ENCODE results near the gene VIT.
"Not testable (repeated sequence)": the region's sequence is repeated elsewhere in the genome, so short reads cannot be mapped to it uniquely, and the experiment has no call there.

Gene VIT

GRCh38 chr2:36819095-36819711 is 122.7 kb downstream of the VIT start:
- Histone ChIP-seq H3K27me3 (ENCODE audit: control insufficient read depth in 2 of 2, insufficient read depth in 2 of 2, low read length in 2 of 2) (no peaks in the 10 kb centered on the region), H3K27ac (ENCODE audit: low read depth in 2 of 2, low read length in 2 of 2) (peak overlapping the region; percentile 84 to 88), H3K36me3 (ENCODE audit: control insufficient read depth in 2 of 2, insufficient read depth in 2 of 2, low read length in 2 of 2) (no peaks in the 10 kb centered on the region), H3K9ac (ENCODE audit: low read depth in 1 of 2, low read length in 2 of 2) (no peak overlapping the region), H3K4me1 (ENCODE audit: control insufficient read depth in 2 of 2, insufficient read depth in 2 of 2, low read length in 2 of 2) (peaks cover 28 to 43% of the 10 kb centered on the region in 2 donors), H3K9me3 (ENCODE audit: control insufficient read depth in 2 of 2, low read length in 2 of 2) (no peaks in the 10 kb centered on the region), H3K4me3 (ENCODE audit: low read length in 2 of 2) (no peak overlapping the region)

GRCh38 chr2:36820942-36821605 is 124.6 kb downstream of the VIT start:
- H3K27ac ChIP-seq (ENCODE audit: low read depth in 2 of 2, low read length in 2 of 2) = peak overlapping the region; percentile 88 to 89
- H3K4me1 ChIP-seq (ENCODE audit: control insufficient read depth in 2 of 2, insufficient read depth in 2 of 2, low read length in 2 of 2) = peaks cover 28 to 43% of the 10 kb centered on the region in 2 donors
- H3K9me3 ChIP-seq (ENCODE audit: control insufficient read depth in 2 of 2, low read length in 2 of 2) = no peaks in the 10 kb centered on the region
- H3K9ac ChIP-seq (ENCODE audit: low read depth in 1 of 2, low read length in 2 of 2) = peak overlapping the region in 1 of 2 donors; percentile 30
- no peaks in the 10 kb centered on the region for H3K27me3 ChIP-seq (ENCODE audit: control insufficient read depth in 2 of 2, insufficient read depth in 2 of 2, low read length in 2 of 2)
- peak overlapping the region; percentile 19 to 45 for H3K4me3 ChIP-seq (ENCODE audit: low read length in 2 of 2)
- no peaks in the 10 kb centered on the region for H3K36me3 ChIP-seq (ENCODE audit: control insufficient read depth in 2 of 2, insufficient read depth in 2 of 2, low read length in 2 of 2)

- no peak overlapping the region for H3K9ac ChIP-seq (ENCODE audit: low read depth in 1 of 2, low read length in 2 of 2)
- H3K4me3 ChIP-seq (ENCODE audit: low read length in 2 of 2) = no peak overlapping the region
- no peaks in the 10 kb centered on the region for H3K9me3 ChIP-seq (ENCODE audit: control insufficient read depth in 2 of 2, low read length in 2 of 2)
- H3K36me3 ChIP-seq (ENCODE audit: control insufficient read depth in 2 of 2, insufficient read depth in 2 of 2, low read length in 2 of 2) = no peaks in the 10 kb centered on the region
- no peak overlapping the region for H3K27ac ChIP-seq (ENCODE audit: low read depth in 2 of 2, low read length in 2 of 2)
- H3K4me1 ChIP-seq (ENCODE audit: control insufficient read depth in 2 of 2, insufficient read depth in 2 of 2, low read length in 2 of 2) = peaks cover 28 to 41% of the 10 kb centered on the region in 2 donors
- H3K27me3 ChIP-seq (ENCODE audit: control insufficient read depth in 2 of 2, insufficient read depth in 2 of 2, low read length in 2 of 2) = no peaks in the 10 kb centered on the region
Observed at GRCh38 chr2:36823862-36824261, 127.4 kb downstream of the VIT start.

GRCh38 chr2:36824273-36824672 is 127.8 kb downstream of the VIT start:
- no peaks in the 10 kb centered on the region for H3K9me3 ChIP-seq (ENCODE audit: control insufficient read depth in 2 of 2, low read length in 2 of 2)
- no peak overlapping the region for H3K9ac ChIP-seq (ENCODE audit: low read depth in 1 of 2, low read length in 2 of 2)
- peaks cover 24 to 38% of the 10 kb centered on the region in 2 donors for H3K4me1 ChIP-seq (ENCODE audit: control insufficient read depth in 2 of 2, insufficient read depth in 2 of 2, low read length in 2 of 2)
- no peaks in the 10 kb centered on the region for H3K27me3 ChIP-seq (ENCODE audit: control insufficient read depth in 2 of 2, insufficient read depth in 2 of 2, low read length in 2 of 2)
- H3K4me3 ChIP-seq (ENCODE audit: low read length in 2 of 2) = no peak overlapping the region
- H3K27ac ChIP-seq (ENCODE audit: low read depth in 2 of 2, low read length in 2 of 2) = no peak overlapping the region
- no peaks in the 10 kb centered on the region for H3K36me3 ChIP-seq (ENCODE audit: control insufficient read depth in 2 of 2, insufficient read depth in 2 of 2, low read length in 2 of 2)

GRCh38 chr2:36824683-36825082 is 128.2 kb downstream of the VIT start:
- not testable (repeated sequence) for H3K4me3 ChIP-seq (ENCODE audit: low read length in 2 of 2); H3K9me3 ChIP-seq (ENCODE audit: control insufficient read depth in 2 of 2, low read length in 2 of 2); H3K9ac ChIP-seq (ENCODE audit: low read depth in 1 of 2, low read length in 2 of 2); H3K27me3 ChIP-seq (ENCODE audit: control insufficient read depth in 2 of 2, insufficient read depth in 2 of 2, low read length in 2 of 2); H3K36me3 ChIP-seq (ENCODE audit: control insufficient read depth in 2 of 2, insufficient read depth in 2 of 2, low read length in 2 of 2); H3K27ac ChIP-seq (ENCODE audit: low read depth in 2 of 2, low read length in 2 of 2)
- H3K4me1 ChIP-seq (ENCODE audit: control insufficient read depth in 2 of 2, insufficient read depth in 2 of 2, low read length in 2 of 2) = peaks cover 20 to 34% of the 10 kb centered on the region in 2 donors

GRCh38 chr2:36831185-36831584 is 134.7 kb downstream of the VIT start:
- H3K4me1 ChIP-seq (ENCODE audit: control insufficient read depth in 2 of 2, insufficient read depth in 2 of 2, low read length in 2 of 2) = no peaks in the 10 kb centered on the region
- H3K9ac ChIP-seq (ENCODE audit: low read depth in 1 of 2, low read length in 2 of 2) = no peak overlapping the region
- no peaks in the 10 kb centered on the region for H3K27me3 ChIP-seq (ENCODE audit: control insufficient read depth in 2 of 2, insufficient read depth in 2 of 2, low read length in 2 of 2)
- H3K4me3 ChIP-seq (ENCODE audit: low read length in 2 of 2) = no peak overlapping the region
- no peaks in the 10 kb centered on the region for H3K9me3 ChIP-seq (ENCODE audit: control insufficient read depth in 2 of 2, low read length in 2 of 2)
- no peak overlapping the region for H3K27ac ChIP-seq (ENCODE audit: low read depth in 2 of 2, low read length in 2 of 2)
- H3K36me3 ChIP-seq (ENCODE audit: control insufficient read depth in 2 of 2, insufficient read depth in 2 of 2, low read length in 2 of 2) = no peaks in the 10 kb centered on the region

- no peaks in the 10 kb centered on the region for H3K27me3 ChIP-seq (ENCODE audit: control insufficient read depth in 2 of 2, insufficient read depth in 2 of 2, low read length in 2 of 2)
- no peaks in the 10 kb centered on the region for H3K4me1 ChIP-seq (ENCODE audit: control insufficient read depth in 2 of 2, insufficient read depth in 2 of 2, low read length in 2 of 2)
- no peak overlapping the region for H3K4me3 ChIP-seq (ENCODE audit: low read length in 2 of 2)
- no peak overlapping the region for H3K9ac ChIP-seq (ENCODE audit: low read depth in 1 of 2, low read length in 2 of 2)
- no peaks in the 10 kb centered on the region for H3K36me3 ChIP-seq (ENCODE audit: control insufficient read depth in 2 of 2, insufficient read depth in 2 of 2, low read length in 2 of 2)
- H3K27ac ChIP-seq (ENCODE audit: low read depth in 2 of 2, low read length in 2 of 2) = no peak overlapping the region
- H3K9me3 ChIP-seq (ENCODE audit: control insufficient read depth in 2 of 2, low read length in 2 of 2) = no peaks in the 10 kb centered on the region
Observed at GRCh38 chr2:36834203-36834602, 137.7 kb downstream of the VIT start.

GRCh38 chr2:36834731-36835524 is 138.4 kb downstream of the VIT start:
- H3K36me3 ChIP-seq (ENCODE audit: control insufficient read depth in 2 of 2, insufficient read depth in 2 of 2, low read length in 2 of 2) = no peaks in the 10 kb centered on the region
- no peaks in the 10 kb centered on the region for H3K9me3 ChIP-seq (ENCODE audit: control insufficient read depth in 2 of 2, low read length in 2 of 2)
- no peak overlapping the region for H3K4me3 ChIP-seq (ENCODE audit: low read length in 2 of 2)
- H3K9ac ChIP-seq (ENCODE audit: low read depth in 1 of 2, low read length in 2 of 2) = no peak overlapping the region
- peaks cover 0 to under 1% of the 10 kb centered on the region in 2 donors for H3K4me1 ChIP-seq (ENCODE audit: control insufficient read depth in 2 of 2, insufficient read depth in 2 of 2, low read length in 2 of 2)
- no peak overlapping the region for H3K27ac ChIP-seq (ENCODE audit: low read depth in 2 of 2, low read length in 2 of 2)
- H3K27me3 ChIP-seq (ENCODE audit: control insufficient read depth in 2 of 2, insufficient read depth in 2 of 2, low read length in 2 of 2) = no peaks in the 10 kb centered on the region

GRCh38 chr2:36839976-36840617 is 143.6 kb downstream of the VIT start:
- Histone ChIP-seq H3K4me3 (ENCODE audit: low read length in 2 of 2) (no peak overlapping the region), H3K27ac (ENCODE audit: low read depth in 2 of 2, low read length in 2 of 2) (no peak overlapping the region), H3K27me3 (ENCODE audit: control insufficient read depth in 2 of 2, insufficient read depth in 2 of 2, low read length in 2 of 2) (no peaks in the 10 kb centered on the region), H3K9ac (ENCODE audit: low read depth in 1 of 2, low read length in 2 of 2) (no peak overlapping the region), H3K4me1 (ENCODE audit: control insufficient read depth in 2 of 2, insufficient read depth in 2 of 2, low read length in 2 of 2) (peaks cover 0 to 3% of the 10 kb centered on the region in 2 donors), H3K9me3 (ENCODE audit: control insufficient read depth in 2 of 2, low read length in 2 of 2) (no peaks in the 10 kb centered on the region), H3K36me3 (ENCODE audit: control insufficient read depth in 2 of 2, insufficient read depth in 2 of 2, low read length in 2 of 2) (peaks cover 0 to 3% of the 10 kb centered on the region in 2 donors)

GRCh38 chr2:36843838-36844237 is 147.3 kb downstream of the VIT start:
- no peak overlapping the region for H3K4me3 ChIP-seq (ENCODE audit: low read length in 2 of 2)
- peaks cover 10 to 14% of the 10 kb centered on the region in 2 donors for H3K36me3 ChIP-seq (ENCODE audit: control insufficient read depth in 2 of 2, insufficient read depth in 2 of 2, low read length in 2 of 2)
- H3K27me3 ChIP-seq (ENCODE audit: control insufficient read depth in 2 of 2, insufficient read depth in 2 of 2, low read length in 2 of 2) = no peaks in the 10 kb centered on the region
- no peak overlapping the region for H3K27ac ChIP-seq (ENCODE audit: low read depth in 2 of 2, low read length in 2 of 2)
- H3K4me1 ChIP-seq (ENCODE audit: control insufficient read depth in 2 of 2, insufficient read depth in 2 of 2, low read length in 2 of 2) = peaks cover 0 to 3% of the 10 kb centered on the region in 2 donors
- no peak overlapping the region for H3K9ac ChIP-seq (ENCODE audit: low read depth in 1 of 2, low read length in 2 of 2)
- H3K9me3 ChIP-seq (ENCODE audit: control insufficient read depth in 2 of 2, low read length in 2 of 2) = no peaks in the 10 kb centered on the region
